Heart left ventricle (tissue), 16 donors: ENCODE results near the gene TEDC1. TPM values are rescaled to one million over a fixed set of nuclear protein-coding genes. Genes with fewer than 3 reads are reported as not detected.

Experiments
- ATAC-seq, 4 donors: fragments of 200-7000 bp; cut with Tn5 transposase; one replicate each; pipeline ENCODE4 v1.9.1; 2020 to 2022; ENCODE audit warnings: moderate library complexity in 4 of 4, mild to moderate bottlenecking in 3 of 4, moderate number of reproducible peaks in 1 of 4
- DNase-seq, 5 donors: peaks; one replicate each; pipeline ENCODE4 v3.0.0-alpha.2; 2020
- H3K27ac ChIP-seq, 12 donors: fragments of 200-600 bp; sonication (generic) in 4 of 12; one replicate each; pipeline versions ENCODE4 v1.5.0 to v1.8.0; 2016 to 2022; ENCODE audit warnings: mild to moderate bottlenecking in 2 of 12
- H3K27me3 ChIP-seq, 9 donors: fragments of 200-600 bp; sonication (generic) in 2 of 9; one replicate each; pipeline versions ENCODE4 v1.5.1 to v1.8.0; 2016 to 2022; ENCODE audit warnings: mild to moderate bottlenecking in 3 of 9
- H3K36me3 ChIP-seq, 9 donors: fragments of 200-600 bp; sonication (generic) in 2 of 9; one replicate each; pipeline versions ENCODE4 v1.5.0 to v1.8.0; 2018 to 2022; ENCODE audit warnings: mild to moderate bottlenecking in 2 of 9
- H3K4me1 ChIP-seq, 12 donors: fragments of 200-600 bp; sonication (generic) in 4 of 12; one replicate each; pipeline versions ENCODE4 v1.5.0 to v1.8.0; 2016 to 2022; ENCODE audit warnings: mild to moderate bottlenecking in 3 of 12
- H3K4me3 ChIP-seq, 12 donors: fragments of 200-600 bp; sonication (generic) in 4 of 12; one replicate each; pipeline versions ENCODE4 v1.5.0 to v1.8.0; 2017 to 2022; ENCODE audit warnings: mild to moderate bottlenecking in 9 of 12, moderate library complexity in 4 of 12
- H3K9me3 ChIP-seq, 12 donors: fragments of 200-600 bp; sonication (generic) in 4 of 12; one replicate each; pipeline versions ENCODE4 v1.5.0 to v1.8.0; 2016 to 2022; ENCODE audit warnings: mild to moderate bottlenecking in 1 of 12
- POLR2A ChIP-seq, 2 donors: fragments of 450-650 bp; IDR thresholded peaks; one replicate each; pipeline ENCODE4 v1.6.1; 2017; ENCODE audit warnings: antibody characterized with exemption in 2 of 2, mild to moderate bottlenecking in 2 of 2, moderate library complexity in 2 of 2
- WGBS, 4 donors: extraction: QIAGEN DNeasy Blood & Tissue Kit in 2 of 4; methylation state at CpG; one replicate each; pipeline versions ENCODE4 v1.1.5 to v1.1.7; 2013 to 2018; 5-methylcytosine and 5-hydroxymethylcytosine counted together
- intact Hi-C, 10 donors: fragments of 100-400 bp; cut with DNase I; formaldehyde crosslinking; loops; one replicate each; pipeline versions ENCODE4 v1.11.1 to v1.14.2; 2022
- polyA plus RNA-seq, 2 donors: library from polyadenylated mRNA; stranded (reverse); fragments of 200-250 nt; gene quantifications; one replicate each; pipeline ENCODE4 v1.2.3, GENCODE V29; 2013
- total RNA-seq, 9 donors: library from RNA; depleted of rRNA in 2 of 9; stranded (reverse); fragments of >200 nt in 2 of 9; fragmentation: NEBNext Ultra II Directional in 3 of 9; extraction: Animal tissue kit (Norgen Biotek cat#: 25700) in 3 of 9; gene quantifications; one replicate each; pipeline versions ENCODE4 v1.1.0 to v1.2.4, GENCODE V29; 2016 to 2023
- TF ChIP-seq, protein P1 (sequence below), 12 donors: fragments of 200-600 bp; sonication (generic) in 4 of 12; IDR thresholded peaks; one replicate each; pipeline versions ENCODE4 v1.5.0 to v1.8.0; 2018 to 2022; ENCODE audit warnings: antibody characterized with exemption in 12 of 12, mild to moderate bottlenecking in 5 of 12
- donor health status: ischemic (EF 13 %, LVEDD 7.1; RV severe dilation, severe dysfunction).
- donor health status: healthy with polysubstance abuse.
- donor health status: DM: no; HTN: yes; CAD: no.
- donor health status: DM: no; HTN: no; CAD: no.
- donor health status: ischemic (EF 25% LVEDD 6.9; RV normal size, moderate dysfunction).
- donor health status: ischemic (EF 25% LVEDD 5.7; RV mildly dilated, moderate dysfunction).
- donor health status: healthy.
- donor health status: DM: yes; HTN: yes; CAD: no.
- donor health status: ischemic (EF 35%, LVEDD 5.7; RV mildly dilated, moderate dysfunction).
- donor health status: nonischemic (EF 11% LVEDD 7.7; RV severe dilation, severe dysfunction).
- donor health status: DM: yes; HTN: yes; CAD: no.
- donor health status: PGD.
- donor health status: ischemic (EF 29% LVEDD 5.4; RV normal size, mild dysfunction).
- donor health status: nonischemic (EF 23%, LVEDD 6.1; RV moderate dilation, normal function).

TEDC1 gene
- total and polyA plus RNA-seq, 11 donors = 0.94 to 12.4 (median 3.7) TPM

- Histone ChIP-seq H3K4me3 (peak overlapping the region; percentile 0 to 56 (median 42)), H3K4me1 (peaks cover 25 to 97% (median 86%) of the 10 kb centered on the region in 12 donors), H3K27ac (peak overlapping the region; percentile 94 to 100 (median 97)), H3K36me3 (peaks cover 0 to 22% (median 15%) of the 10 kb centered on the region in 9 donors), H3K9me3 (no peaks in the 10 kb centered on the region), H3K27me3 (peaks cover 0 to 12% (median 0%) of the 10 kb centered on the region in 9 donors)
- TF ChIP-seq, protein P1, sequence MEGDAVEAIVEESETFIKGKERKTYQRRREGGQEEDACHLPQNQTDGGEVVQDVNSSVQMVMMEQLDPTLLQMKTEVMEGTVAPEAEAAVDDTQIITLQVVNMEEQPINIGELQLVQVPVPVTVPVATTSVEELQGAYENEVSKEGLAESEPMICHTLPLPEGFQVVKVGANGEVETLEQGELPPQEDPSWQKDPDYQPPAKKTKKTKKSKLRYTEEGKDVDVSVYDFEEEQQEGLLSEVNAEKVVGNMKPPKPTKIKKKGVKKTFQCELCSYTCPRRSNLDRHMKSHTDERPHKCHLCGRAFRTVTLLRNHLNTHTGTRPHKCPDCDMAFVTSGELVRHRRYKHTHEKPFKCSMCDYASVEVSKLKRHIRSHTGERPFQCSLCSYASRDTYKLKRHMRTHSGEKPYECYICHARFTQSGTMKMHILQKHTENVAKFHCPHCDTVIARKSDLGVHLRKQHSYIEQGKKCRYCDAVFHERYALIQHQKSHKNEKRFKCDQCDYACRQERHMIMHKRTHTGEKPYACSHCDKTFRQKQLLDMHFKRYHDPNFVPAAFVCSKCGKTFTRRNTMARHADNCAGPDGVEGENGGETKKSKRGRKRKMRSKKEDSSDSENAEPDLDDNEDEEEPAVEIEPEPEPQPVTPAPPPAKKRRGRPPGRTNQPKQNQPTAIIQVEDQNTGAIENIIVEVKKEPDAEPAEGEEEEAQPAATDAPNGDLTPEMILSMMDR (IDR thresholded peaks at IDR 0.05) = peak; percentile 98 to 100 (median 99)
- no peak for TF ChIP-seq POLR2A (IDR thresholded peaks at IDR 0.05)
- ATAC-seq (peak; percentile 59 to 76 (median 68)), DNase-seq (peak; percentile 91 to 95 (median 92))
- intact Hi-C loops = loop anchor here in 1 of 10 donors (10.0 kb wide), 1 partner anchor 66 kb away; the partner anchor contains the start of gene MTA1
- WGBS, 4 donors = 0 to 1% (median 1%) methylated on average over 12 to 35 of the region's 35 CpGs
Measured at GRCh38 chr14:105480807-105481801, 9.9 kb upstream of the TEDC1 start.

- Histone ChIP-seq H3K9me3 (no peaks in the 10 kb centered on the region), H3K27me3 (peaks cover 0 to 6% (median 0%) of the 10 kb centered on the region in 9 donors), H3K4me3 (peak overlapping the region in 11 of 12 donors; percentile 8 to 56 (median 44)), H3K4me1 (peaks cover 29 to 97% (median 91%) of the 10 kb centered on the region in 12 donors), H3K27ac (peak overlapping the region; percentile 94 to 100 (median 97)), H3K36me3 (peaks cover 0 to 22% (median 15%) of the 10 kb centered on the region in 9 donors)
- 0 to 4% (median 3%) methylated on average over 11 to 18 of the region's 18 CpGs for WGBS, 4 donors
- intact Hi-C loops = loop anchor here in 1 of 10 donors (10.0 kb wide), 1 partner anchor 67 kb away; the partner anchor contains the start of gene MTA1
- peak; percentile 95 to 97 (median 96) for DNase-seq
- TF ChIP-seq POLR2A (IDR thresholded peaks at IDR 0.05) = peak in 1 of 2 donors; percentile 39
- TF ChIP-seq, protein P1 (IDR thresholded peaks at IDR 0.05) = peak in 5 of 12 donors; percentile 9 to 48 (median 36)
- peak; percentile 12 to 70 (median 36) for ATAC-seq
Measured at GRCh38 chr14:105481886-105482457, 9.1 kb upstream of the TEDC1 start.

GRCh38 chr14:105482486-105483110 is 8.4 kb upstream of the TEDC1 start:
- peaks cover 0 to 22% (median 15%) of the 10 kb centered on the region in 9 donors for H3K36me3 ChIP-seq
- H3K4me3 ChIP-seq = peak overlapping the region in 8 of 12 donors; percentile 15 to 54 (median 45)
- intact Hi-C loops = loop anchor here in 1 of 10 donors (10.0 kb wide), 1 partner anchor 68 kb away; the partner anchor contains the start of gene MTA1
- H3K27ac ChIP-seq = peak overlapping the region; percentile 94 to 100 (median 97)
- H3K9me3 ChIP-seq = no peaks in the 10 kb centered on the region
- no peak for ATAC-seq
- DNase-seq = no peak
- H3K27me3 ChIP-seq = peaks cover 0 to 6% (median 0%) of the 10 kb centered on the region in 9 donors
- WGBS, 4 donors = 57 to 67% (median 65%) methylated on average over 16 to 18 of the region's 18 CpGs
- TF ChIP-seq, protein P1 (IDR thresholded peaks at IDR 0.05) = no peak
- peaks cover 29 to 99% (median 90%) of the 10 kb centered on the region in 12 donors for H3K4me1 ChIP-seq
